ENCODE data around the gene EEF1E1. TPM values are rescaled to one million over a fixed set of nuclear protein-coding genes. Genes with fewer than 3 reads are reported as not detected.

EEF1E1 gene
- polyA plus RNA-seq, 3 donors = 14.6 to 42.2 (median 26.2) TPM

GRCh38 chr6:8132130-8132529, 29.8 kb upstream of the EEF1E1 start:
- Histone ChIP-seq H4K20me1 (ENCODE audit: insufficient read depth, low read length) (no peaks in the 10 kb centered on the region), H3K4me3 (replicated peaks in 1 of 3; ENCODE audit: low read depth in 2 of 3, low read length in 3 of 3) (no peak overlapping the region), H3K36me3 (replicated peaks in 1 of 2; ENCODE audit: control insufficient read depth in 1 of 2, insufficient read depth in 2 of 2, low read length in 2 of 2) (no peaks in the 10 kb centered on the region), H3K27me3 (ENCODE audit: control insufficient read depth in 2 of 2, insufficient read depth in 2 of 2, low read length in 2 of 2) (no peaks in the 10 kb centered on the region), H3K79me2 (ENCODE audit: insufficient read depth, low read length) (no peaks in the 10 kb centered on the region), H3K27ac (ENCODE audit: low read depth in 1 of 2, low read length in 2 of 2) (no peak overlapping the region), H2AFZ (ENCODE audit: insufficient read depth, low read depth, low read length, poor library complexity, severe bottlenecking) (no peak overlapping the region), H3K9ac (ENCODE audit: insufficient read depth, low read length, poor library complexity, severe bottlenecking) (no peak overlapping the region), H3K9me3 (replicated peaks in 1 of 2; ENCODE audit: control insufficient read depth in 1 of 2, insufficient read depth in 1 of 2, low read length in 2 of 2) (no peaks in the 10 kb centered on the region), H3K4me2 (replicated peaks; ENCODE audit: extremely low read depth, low read length, poor library complexity, severe bottlenecking) (no peak overlapping the region), H3K4me1 (ENCODE audit: control insufficient read depth in 1 of 2, insufficient read depth in 2 of 2, low read length in 2 of 2) (peaks cover 0 to 9% of the 10 kb centered on the region in 2 donors)
- Mint-ChIP-seq H3K27ac (no peak overlapping the region), H3K4me3 (no peak overlapping the region), H3K4me1 (peaks cover 12% of the 10 kb centered on the region), H3K9me3 (peaks cover 0 to 2% (median 0%) of the 10 kb centered on the region in 7 donors), H3K27me3 (ENCODE audit: low read depth in 3 of 3) (peaks cover 0 to 4% (median 3%) of the 10 kb centered on the region in 3 donors), H3K36me3 (no peaks in the 10 kb centered on the region)
- no peak for TF ChIP-seq CTCF (IDR thresholded peaks at IDR 0.05)
- 84% methylated on average over 5 of the region's 6 CpGs for WGBS (ENCODE audit: insufficient coverage)
- no peak for DNase-seq
- intact Hi-C loops (cut with micrococcal nuclease) = loop anchor here in 1 of 2 donors (5.0 kb wide), 1 partner anchor 85 kb away; no protein-coding TSS in a partner anchor

GRCh38 chr6:8131265-8131897, 29.0 kb upstream of the EEF1E1 start:
- H2AFZ ChIP-seq (ENCODE audit: insufficient read depth, low read depth, low read length, poor library complexity, severe bottlenecking) = peak overlapping the region; percentile 45
- peak; percentile 61 for TF ChIP-seq CTCF (IDR thresholded peaks at IDR 0.05)

More at GRCh38 chr6:8131265-8131897, 29.0 kb upstream of the EEF1E1 start:
- H3K9ac ChIP-seq (ENCODE audit: insufficient read depth, low read length, poor library complexity, severe bottlenecking) = no peak overlapping the region
- Mint-ChIP-seq H3K27me3 (ENCODE audit: low read depth in 3 of 3) (peaks cover 0 to 4% (median 3%) of the 10 kb centered on the region in 3 donors), H3K9me3 (peaks cover 0 to 2% (median 0%) of the 10 kb centered on the region in 7 donors), H3K4me1 (peaks cover 12% of the 10 kb centered on the region), H3K27ac (no peak overlapping the region), H3K4me3 (no peak overlapping the region), H3K36me3 (no peaks in the 10 kb centered on the region)
- no peaks in the 10 kb centered on the region for H4K20me1 ChIP-seq (ENCODE audit: insufficient read depth, low read length)
- DNase-seq = peak; percentile 12 to 42 (median 29)
- no peak overlapping the region for H3K4me3 ChIP-seq (replicated peaks in 1 of 3; ENCODE audit: low read depth in 2 of 3, low read length in 3 of 3)
- no peaks in the 10 kb centered on the region for H3K36me3 ChIP-seq (replicated peaks in 1 of 2; ENCODE audit: control insufficient read depth in 1 of 2, insufficient read depth in 2 of 2, low read length in 2 of 2)
- no peaks in the 10 kb centered on the region for H3K9me3 ChIP-seq (replicated peaks in 1 of 2; ENCODE audit: control insufficient read depth in 1 of 2, insufficient read depth in 1 of 2, low read length in 2 of 2)
- no peaks in the 10 kb centered on the region for H3K27me3 ChIP-seq (ENCODE audit: control insufficient read depth in 2 of 2, insufficient read depth in 2 of 2, low read length in 2 of 2)
- no peak overlapping the region for H3K27ac ChIP-seq (ENCODE audit: low read depth in 1 of 2, low read length in 2 of 2)
- H3K79me2 ChIP-seq (ENCODE audit: insufficient read depth, low read length) = no peaks in the 10 kb centered on the region
- peaks cover 0 to 9% of the 10 kb centered on the region in 2 donors for H3K4me1 ChIP-seq (ENCODE audit: control insufficient read depth in 1 of 2, insufficient read depth in 2 of 2, low read length in 2 of 2)
- no peak overlapping the region for H3K4me2 ChIP-seq (replicated peaks; ENCODE audit: extremely low read depth, low read length, poor library complexity, severe bottlenecking)
- intact Hi-C loops (cut with micrococcal nuclease) = loop anchor here (2.0 to 5.0 kb wide), 2 partner anchors 86 to 87 kb away; no protein-coding TSS in a partner anchor
- 83% methylated on average over 3 of the region's 13 CpGs for WGBS (ENCODE audit: insufficient coverage)
